T47D (cell line): Measurements from ENCODE around the gene COQ9.
"Not testable (repeated sequence)": the region's sequence is repeated elsewhere in the genome, so short reads cannot be mapped to it uniquely, and the experiment has no call there.

Experiments used
- DNase-seq, 2 experiments: peaks; one replicate each; pipeline versions ENCODE4 v3.0.0 to v3.0.0-alpha.2; 2011 to 2012; ENCODE audit warnings: low read depth in 1 of 2, low spot score in 1 of 2
- JUND ChIP-seq: IDR thresholded peaks from 2 replicates; pipeline ENCODE4 v1.6.1; 2012; ENCODE audit warnings: low read depth
- in situ Hi-C: cut with HindIII; loops from 2 replicates; pipeline ENCODE4 v1.10.0; 2016; ENCODE audit warnings: low sequenced_read_pairs, low pct_unique_long_range_greater_than_20kb

The COQ9 gene

DNA sequence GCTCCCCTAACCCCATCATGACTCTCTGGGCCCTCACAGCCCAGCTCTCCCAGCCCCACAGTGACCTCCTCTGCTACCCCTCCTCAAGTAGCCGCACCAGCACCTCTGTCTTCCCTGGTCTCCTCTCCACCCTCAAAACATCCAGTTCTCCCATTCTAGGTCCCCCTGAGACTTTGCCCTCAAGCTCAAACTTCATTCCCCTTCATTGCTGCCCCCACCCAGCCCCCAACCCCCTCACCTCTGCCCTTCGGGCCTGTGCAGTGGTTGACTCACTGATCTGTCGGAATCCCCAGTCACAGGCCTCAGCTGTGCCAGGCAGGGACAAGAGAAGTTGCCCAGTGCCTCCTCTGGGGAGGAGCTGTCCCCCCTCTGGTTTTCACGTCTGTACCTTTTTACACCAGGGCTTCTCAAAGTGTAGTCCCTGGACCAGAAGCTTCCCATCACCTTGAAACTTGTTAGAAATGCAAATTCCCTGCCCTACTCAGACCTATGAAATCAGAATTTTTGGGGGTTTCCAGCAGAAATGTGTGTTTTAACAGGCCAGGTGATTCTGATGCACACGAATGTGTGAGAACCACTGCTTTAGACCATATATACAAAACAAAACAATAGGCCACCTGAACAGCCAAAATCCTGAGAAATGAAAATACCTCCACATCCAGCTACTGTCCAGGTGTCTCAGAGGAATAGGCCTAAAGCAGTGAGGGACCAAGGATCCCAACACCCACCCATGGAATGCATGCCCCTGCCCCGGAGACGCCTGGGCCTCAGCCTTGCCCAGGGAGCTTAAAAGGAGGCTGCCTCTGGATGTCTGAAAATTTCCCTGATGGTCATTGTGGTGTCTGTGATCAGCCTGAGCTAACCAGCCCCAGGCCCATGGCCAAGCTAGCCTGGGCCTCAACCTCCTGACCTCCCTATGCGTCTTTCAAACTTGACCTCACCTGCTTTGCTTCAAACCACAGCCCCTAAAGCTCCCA is 39.9 kb downstream of the COQ9 start:
- DNase-seq = no peak
- in situ Hi-C loops = no loop called here
- no peak for TF ChIP-seq JUND

DNA sequence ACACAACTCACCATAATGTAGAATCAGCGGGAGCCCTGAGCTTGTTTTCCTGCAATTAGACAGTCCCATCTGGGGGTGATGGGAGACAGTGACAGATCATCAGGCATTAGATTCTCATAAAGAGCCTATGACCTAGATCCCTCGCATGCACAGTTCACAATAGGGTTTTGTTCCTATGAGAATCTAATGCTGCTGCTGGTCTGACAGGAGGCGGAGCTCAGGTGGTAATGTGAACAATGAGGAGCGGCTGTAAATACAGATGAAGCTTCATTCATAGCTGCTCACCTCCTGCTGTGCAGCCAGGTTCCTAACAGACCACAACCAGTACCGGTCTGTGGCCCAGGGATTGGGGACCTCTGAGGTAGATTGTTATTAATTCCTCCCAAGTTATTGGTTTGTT is 42.0 kb downstream of the COQ9 start:
- TF ChIP-seq JUND = no peak
- in situ Hi-C loops = no loop called here
- no peak for DNase-seq

GRCh38 chr16:57493767-57494166 is 46.5 kb downstream of the COQ9 start:
- TF ChIP-seq JUND = no peak
- in situ Hi-C loops = no loop called here
- DNase-seq = no peak

DNA sequence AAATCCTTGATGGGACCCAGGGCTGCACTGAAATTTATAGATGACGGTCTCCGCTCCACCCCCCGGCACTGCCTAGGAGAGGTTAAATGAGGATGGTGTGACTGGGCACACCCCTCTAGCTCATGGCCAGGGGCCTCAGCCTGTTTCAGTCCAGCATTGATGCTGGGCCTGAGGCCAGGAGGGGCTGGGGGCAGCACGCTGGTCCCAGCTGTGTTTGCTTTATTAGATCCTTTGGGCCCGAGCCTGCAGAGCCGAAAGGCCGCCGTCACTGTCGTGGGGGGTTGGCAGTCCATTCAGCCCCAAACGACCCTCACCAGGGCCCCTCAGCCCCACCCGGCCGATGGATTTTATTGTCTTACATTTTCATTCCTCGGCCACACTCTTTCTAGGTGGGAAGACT is 49.8 kb downstream of the COQ9 start:
- DNase-seq = no peak
- no peak for TF ChIP-seq JUND
- in situ Hi-C loops = no loop called here

- TF ChIP-seq JUND = no peak
- in situ Hi-C loops = no loop called here
- no peak for DNase-seq
Measured at GRCh38 chr16:57498031-57498430, 50.8 kb downstream of the COQ9 start.

DNA sequence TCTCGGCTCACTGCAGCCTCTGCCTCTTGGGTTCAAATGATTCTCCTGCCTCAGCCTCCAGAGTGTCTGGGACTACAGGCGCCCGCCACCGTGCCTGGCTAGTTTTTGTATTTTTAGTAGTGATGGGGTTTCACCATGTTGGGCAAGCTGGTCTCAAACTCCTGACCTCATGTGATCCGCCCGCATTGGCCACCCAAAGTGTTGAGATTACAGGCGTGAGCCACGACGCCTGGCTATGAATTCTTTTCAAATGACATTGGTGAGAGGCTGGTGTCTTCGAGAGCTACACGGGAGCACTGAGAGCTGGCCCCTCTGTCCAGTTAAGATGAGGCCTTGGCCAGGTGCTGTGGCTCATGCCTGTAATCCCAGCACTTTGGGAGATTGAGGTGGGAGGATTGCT is 52.7 kb downstream of the COQ9 start:
- in situ Hi-C loops, DNase-seq: not testable (repeated sequence)

GRCh38 chr16:57500578-57501111 is 53.4 kb downstream of the COQ9 start:
- TF ChIP-seq JUND = no peak
- no peak for DNase-seq
- in situ Hi-C loops = no loop called here

GRCh38 chr16:57501492-57501891 is 54.2 kb downstream of the COQ9 start:
- in situ Hi-C loops = no loop called here
- TF ChIP-seq JUND = no peak
- no peak for DNase-seq

GRCh38 chr16:57502048-57502775 is 54.9 kb downstream of the COQ9 start:
- in situ Hi-C loops = no loop called here
- DNase-seq = no peak
- no peak for TF ChIP-seq JUND

DNA sequence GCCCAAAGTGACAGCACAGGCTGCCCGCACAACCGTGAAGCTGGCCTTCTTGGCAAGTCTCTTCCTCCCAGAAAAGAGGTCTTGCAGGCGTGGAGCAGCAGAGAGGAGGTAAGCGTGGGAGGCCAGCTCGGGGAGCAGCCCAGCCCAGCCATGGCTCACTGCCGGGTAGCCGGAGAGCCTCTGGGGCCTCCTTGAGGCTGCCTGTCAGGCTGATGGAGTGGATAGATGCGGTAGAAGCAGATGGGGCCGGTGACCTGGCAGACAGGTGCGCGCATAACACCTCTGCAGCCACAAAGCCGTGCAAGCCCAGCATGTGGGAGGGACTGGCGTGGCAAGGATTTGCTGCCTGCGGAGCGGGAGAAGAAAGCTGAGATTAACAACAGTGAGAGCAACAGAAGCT is 56.1 kb downstream of the COQ9 start:
- DNase-seq = no peak
- TF ChIP-seq JUND = no peak
- in situ Hi-C loops = no loop called here

DNA sequence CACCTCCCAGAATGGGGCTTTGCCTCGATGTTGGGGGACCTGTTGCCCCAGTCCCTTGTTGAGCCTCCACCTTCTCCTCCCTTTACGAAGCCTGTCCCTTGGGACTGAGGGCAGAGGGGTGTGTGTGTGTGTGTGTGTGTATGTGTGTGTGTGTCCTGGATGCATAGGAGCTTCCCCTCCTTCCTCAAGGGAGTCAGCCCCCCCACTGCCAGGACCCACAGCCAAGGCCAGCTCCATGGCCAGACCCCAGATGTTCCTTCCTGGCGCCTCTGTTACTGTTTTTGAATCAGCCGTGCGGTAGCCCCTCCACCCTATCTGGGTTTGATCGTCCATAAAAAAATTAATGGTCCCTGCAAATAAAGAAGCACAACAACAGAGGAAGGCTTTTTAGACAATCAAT is 56.7 kb downstream of the COQ9 start:
- no peak for DNase-seq
- no peak for TF ChIP-seq JUND
- in situ Hi-C loops = no loop called here

DNA sequence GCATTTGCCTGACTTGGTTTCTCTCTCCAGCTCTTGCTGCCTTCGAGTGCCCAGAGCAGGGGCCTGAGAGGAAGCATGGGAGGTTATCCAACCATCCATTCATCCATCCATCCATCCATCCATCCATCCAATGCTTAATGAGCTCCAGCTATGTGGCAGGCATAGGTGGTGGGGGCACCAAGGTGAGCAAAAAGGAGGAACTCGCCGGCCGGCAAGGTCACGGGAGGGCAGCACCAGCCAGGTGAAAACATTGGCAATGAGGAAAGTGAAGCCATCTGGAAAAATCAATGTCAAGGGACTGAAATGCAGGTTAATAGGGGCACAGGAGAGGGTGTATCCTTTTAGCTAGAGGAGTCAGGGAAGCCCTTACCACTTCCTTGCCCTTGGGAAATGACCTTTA is 57.2 kb downstream of the COQ9 start:
- in situ Hi-C loops = no loop called here
- no peak for DNase-seq
- TF ChIP-seq JUND = no peak

DNA sequence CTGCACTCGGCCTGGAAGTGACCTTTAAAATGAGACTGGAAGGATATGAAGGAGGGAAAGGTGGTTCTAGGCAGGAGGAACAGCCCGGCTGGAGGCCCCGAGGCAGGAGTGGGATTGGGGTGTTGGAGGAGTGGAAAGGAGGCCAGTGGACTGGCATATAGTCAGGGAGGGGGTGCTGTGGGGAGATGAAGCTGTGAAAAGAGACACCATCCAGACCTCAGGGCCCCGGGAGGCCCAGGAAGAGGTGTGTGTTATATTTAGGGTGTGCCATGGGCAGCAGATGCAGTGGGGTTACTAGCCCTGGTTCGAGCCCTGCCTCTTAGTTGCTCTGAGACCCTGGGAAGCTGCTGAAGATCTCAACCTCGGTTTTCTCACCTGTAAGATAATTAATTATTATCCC is 57.9 kb downstream of the COQ9 start:
- in situ Hi-C loops = no loop called here
- DNase-seq = no peak
- no peak for TF ChIP-seq JUND
